ENCODE measurements around the gene MEF2C. TPM values are rescaled to one million over a fixed set of nuclear protein-coding genes. Genes with fewer than 3 reads are reported as not detected.
"Not testable (repeated sequence)": the region's sequence is repeated elsewhere in the genome, so short reads cannot be mapped to it uniquely, and the experiment has no call there.

Gene MEF2C
- total and polyA plus RNA-seq, 8 donors, result 3.0 to 48.1 (median 14.6) TPM

- Histone ChIP-seq H3K4me3 (no peak overlapping the region), H3K27me3 (no peaks in the 10 kb centered on the region), H3K36me3 (no peaks in the 10 kb centered on the region), H3K9me3 (no peaks in the 10 kb centered on the region), H3K27ac (no peak overlapping the region), H3K4me1 (no peaks in the 10 kb centered on the region)
- intact Hi-C loops (cut with DNase I; ENCODE audit: low total_unique reads), result no loop called here
- TF ChIP-seq POLR2AphosphoS5 (IDR thresholded peaks at IDR 0.05) (no peak), POLR2A (IDR thresholded peaks at IDR 0.05) (no peak), EP300 (IDR thresholded peaks at IDR 0.05) (no peak)
- TF ChIP-seq, protein P1, sequence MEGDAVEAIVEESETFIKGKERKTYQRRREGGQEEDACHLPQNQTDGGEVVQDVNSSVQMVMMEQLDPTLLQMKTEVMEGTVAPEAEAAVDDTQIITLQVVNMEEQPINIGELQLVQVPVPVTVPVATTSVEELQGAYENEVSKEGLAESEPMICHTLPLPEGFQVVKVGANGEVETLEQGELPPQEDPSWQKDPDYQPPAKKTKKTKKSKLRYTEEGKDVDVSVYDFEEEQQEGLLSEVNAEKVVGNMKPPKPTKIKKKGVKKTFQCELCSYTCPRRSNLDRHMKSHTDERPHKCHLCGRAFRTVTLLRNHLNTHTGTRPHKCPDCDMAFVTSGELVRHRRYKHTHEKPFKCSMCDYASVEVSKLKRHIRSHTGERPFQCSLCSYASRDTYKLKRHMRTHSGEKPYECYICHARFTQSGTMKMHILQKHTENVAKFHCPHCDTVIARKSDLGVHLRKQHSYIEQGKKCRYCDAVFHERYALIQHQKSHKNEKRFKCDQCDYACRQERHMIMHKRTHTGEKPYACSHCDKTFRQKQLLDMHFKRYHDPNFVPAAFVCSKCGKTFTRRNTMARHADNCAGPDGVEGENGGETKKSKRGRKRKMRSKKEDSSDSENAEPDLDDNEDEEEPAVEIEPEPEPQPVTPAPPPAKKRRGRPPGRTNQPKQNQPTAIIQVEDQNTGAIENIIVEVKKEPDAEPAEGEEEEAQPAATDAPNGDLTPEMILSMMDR (IDR thresholded peaks at IDR 0.05), result no peak
- DNase-seq, result no peak
- WGBS, 5 donors, result 51 to 78% (median 68%) methylated on average over 7 of the region's 7 CpGs
Measured at GRCh38 chr5:88926774-88927173, 43.8 kb upstream of the MEF2C start.

DNA sequence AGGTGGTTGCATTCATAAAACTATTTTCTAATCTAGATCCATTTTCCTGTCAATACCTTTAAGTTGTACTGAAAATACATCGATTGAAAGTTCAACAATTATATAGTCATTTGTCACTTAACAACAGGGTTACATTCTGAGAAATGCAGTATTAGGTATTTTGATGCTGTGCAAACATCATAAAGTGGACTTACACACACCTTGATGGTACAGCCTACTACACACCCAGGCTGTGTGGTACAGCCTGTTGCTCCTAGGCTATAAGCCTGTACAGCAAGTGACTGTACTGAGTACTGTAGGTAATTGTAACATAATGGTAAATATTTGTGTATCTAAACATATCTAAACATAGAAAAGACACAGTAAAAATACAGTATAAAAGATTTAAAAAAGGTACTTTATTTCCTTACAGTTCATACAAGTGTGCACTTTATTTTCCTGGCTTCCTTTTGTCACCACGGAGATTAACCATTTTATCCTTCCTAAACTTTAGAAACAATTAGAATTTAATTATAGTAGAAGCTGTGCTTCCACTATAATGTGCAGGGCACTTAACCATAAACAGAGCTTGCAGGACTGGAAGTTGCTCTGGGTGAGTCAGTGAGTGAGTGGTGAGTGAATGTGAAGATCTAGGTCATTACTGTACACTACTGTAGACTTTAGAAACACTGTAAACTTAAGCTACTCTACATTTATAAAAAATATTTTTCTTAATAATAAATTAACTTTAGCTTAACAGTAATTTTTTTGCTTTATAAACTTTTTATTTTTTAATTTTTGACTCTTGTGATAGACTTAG lies 42.9 kb upstream of the MEF2C start:
- Histone ChIP-seq H3K9me3 (no peaks in the 10 kb centered on the region), H3K27ac (no peak overlapping the region), H3K4me1 (no peaks in the 10 kb centered on the region), H3K27me3 (no peaks in the 10 kb centered on the region), H3K36me3 (no peaks in the 10 kb centered on the region), H3K4me3 (no peak overlapping the region)
- WGBS, 5 donors, result 75 to 85% (median 78%) methylated on average over 2 of the region's 2 CpGs
- intact Hi-C loops (cut with DNase I; ENCODE audit: low total_unique reads), result no loop called here
- TF ChIP-seq, protein P1 (IDR thresholded peaks at IDR 0.05), result no peak
- TF ChIP-seq EP300 (IDR thresholded peaks at IDR 0.05), result no peak
- no peak for TF ChIP-seq POLR2A (IDR thresholded peaks at IDR 0.05)
- TF ChIP-seq POLR2AphosphoS5 (IDR thresholded peaks at IDR 0.05), result no peak
- DNase-seq, result no peak

DNA sequence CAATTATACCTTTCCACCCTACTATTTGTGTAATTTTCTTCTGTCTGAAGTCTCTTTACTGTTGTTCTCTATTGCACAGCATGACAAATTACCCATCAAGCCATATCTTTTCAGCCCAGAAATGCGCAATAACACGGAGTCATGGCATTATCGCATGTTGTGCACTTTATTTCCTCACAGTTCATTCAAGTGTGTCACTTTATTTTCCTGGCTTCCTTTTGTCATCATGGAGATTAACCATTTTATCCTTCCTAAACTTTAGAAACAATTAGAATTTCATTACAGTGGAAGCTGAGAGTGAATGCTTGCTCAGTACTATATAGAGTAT lies 41.3 kb upstream of the MEF2C start:
- Histone ChIP-seq H3K9me3 (peaks cover 0 to 4% (median 0%) of the 10 kb centered on the region in 4 donors), H3K4me3 (no peak overlapping the region), H3K4me1 (no peaks in the 10 kb centered on the region), H3K27me3 (no peaks in the 10 kb centered on the region), H3K36me3 (no peaks in the 10 kb centered on the region), H3K27ac (no peak overlapping the region)
- WGBS, 5 donors, result 75 to 89% (median 79%) methylated on average over 3 of the region's 3 CpGs
- DNase-seq, result no peak
- TF ChIP-seq, protein P1 (IDR thresholded peaks at IDR 0.05), result no peak
- TF ChIP-seq POLR2AphosphoS5 (IDR thresholded peaks at IDR 0.05), result no peak
- intact Hi-C loops (cut with DNase I; ENCODE audit: low total_unique reads), result no loop called here

- Histone ChIP-seq H3K36me3 (no peaks in the 10 kb centered on the region), H3K4me3 (no peak overlapping the region), H3K9me3 (peaks cover 0 to 4% (median 0%) of the 10 kb centered on the region in 4 donors), H3K27me3 (no peaks in the 10 kb centered on the region), H3K4me1 (no peaks in the 10 kb centered on the region), H3K27ac (no peak overlapping the region)
- TF ChIP-seq, protein P1 (IDR thresholded peaks at IDR 0.05), result no peak
- TF ChIP-seq EP300 (IDR thresholded peaks at IDR 0.05), result no peak
- TF ChIP-seq POLR2AphosphoS5 (IDR thresholded peaks at IDR 0.05), result no peak
- TF ChIP-seq POLR2A (IDR thresholded peaks at IDR 0.05), result no peak
- intact Hi-C loops (cut with DNase I; ENCODE audit: low total_unique reads), result no loop called here
- no peak for DNase-seq
- WGBS, 5 donors, result 84 to 91% (median 86%) methylated on average over 15 of the region's 15 CpGs
Measured at GRCh38 chr5:88923623-88924329, 40.8 kb upstream of the MEF2C start.

DNA sequence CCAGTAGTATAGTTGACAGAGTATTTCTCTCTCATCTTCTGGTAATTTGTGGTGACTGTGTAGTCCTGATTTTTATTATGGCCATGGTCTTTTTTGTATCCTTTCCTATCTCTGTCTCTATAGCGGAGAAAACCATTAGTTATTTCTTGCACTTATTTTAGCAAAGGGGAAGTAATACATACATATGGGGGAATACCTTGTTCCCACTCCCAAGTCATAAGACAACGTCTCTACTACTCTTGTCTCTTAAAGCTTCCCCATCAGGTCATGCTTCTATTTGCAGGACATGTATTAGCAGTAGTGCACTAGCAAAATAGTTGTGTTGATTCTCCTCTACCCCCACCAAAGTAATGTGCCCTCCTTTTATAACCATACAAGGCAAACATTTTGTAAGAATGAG lies 29.8 kb upstream of the MEF2C start:
- H3K9me3 ChIP-seq; H3K4me3 ChIP-seq; H3K27me3 ChIP-seq; intact Hi-C loops (cut with DNase I; ENCODE audit: low total_unique reads); H3K36me3 ChIP-seq; DNase-seq; H3K4me1 ChIP-seq; H3K27ac ChIP-seq: not testable (repeated sequence)
- 82 to 94% (median 90%) methylated on average over 2 of the region's 2 CpGs for WGBS, 5 donors

DNA sequence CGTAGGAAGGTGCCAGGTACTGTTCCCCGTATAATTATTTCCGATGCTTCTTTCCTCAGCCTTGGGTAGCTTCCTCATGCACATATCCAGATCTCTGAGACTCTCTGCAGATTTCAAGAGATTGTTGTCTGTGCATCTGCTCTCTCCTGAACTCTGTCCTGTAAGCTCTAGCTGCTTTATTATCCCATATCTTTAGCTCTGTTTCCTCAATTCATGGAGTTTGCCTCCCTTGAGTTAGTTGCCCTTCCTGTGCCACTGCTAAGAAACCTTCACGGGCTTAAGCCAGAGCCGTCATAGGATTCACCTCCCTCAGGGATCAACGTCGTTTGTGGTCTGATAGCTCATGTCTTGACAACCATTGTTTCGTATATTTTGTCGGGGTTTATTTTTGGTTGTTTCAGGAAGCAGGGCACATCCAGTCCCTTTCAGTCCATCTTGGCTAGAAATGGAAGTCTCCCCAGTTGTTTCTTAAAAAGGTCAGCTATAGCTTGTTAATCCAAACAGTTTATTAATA lies 28.1 kb upstream of the MEF2C start:
- H3K4me1 ChIP-seq; DNase-seq; H3K4me3 ChIP-seq; H3K27me3 ChIP-seq; intact Hi-C loops (cut with DNase I; ENCODE audit: low total_unique reads); H3K9me3 ChIP-seq; H3K36me3 ChIP-seq; H3K27ac ChIP-seq: not testable (repeated sequence)
- 80 to 87% (median 84%) methylated on average over 9 of the region's 9 CpGs for WGBS, 5 donors

GRCh38 chr5:88904478-88904877 lies 21.5 kb upstream of the MEF2C start:
- H3K4me3 ChIP-seq; H3K36me3 ChIP-seq; H3K27me3 ChIP-seq; H3K9me3 ChIP-seq; DNase-seq; H3K4me1 ChIP-seq; H3K27ac ChIP-seq; intact Hi-C loops (cut with DNase I; ENCODE audit: low total_unique reads): not testable (repeated sequence)
- WGBS, 5 donors, result 55 to 74% (median 66%) methylated on average over 2 of the region's 2 CpGs

Measured in stomach (tissue), 9 donors.